Tibial nerve (tissue), 4 donors: ENCODE measurements around the gene INF2. TPM values are rescaled to one million over a fixed set of nuclear protein-coding genes. Genes with fewer than 3 reads are reported as not detected.

Source experiments
- DNase-seq, 2 donors: peaks; one replicate each; pipeline ENCODE4 v3.0.0-alpha.2; 2019; ENCODE audit warnings: low spot score in 2 of 2
- H3K27ac ChIP-seq, 4 donors: fragments of 200-600 bp; sonication (generic) in 3 of 4; one replicate each; pipeline ENCODE4 v1.5.1; 2017 to 2019; ENCODE audit warnings: mild to moderate bottlenecking in 1 of 4
- H3K27me3 ChIP-seq, 2 donors: fragments of 200-600 bp; sonication (generic) in 1 of 2; one replicate each; pipeline versions ENCODE4 v1.5.1 to v1.6.0; 2017 to 2019
- H3K36me3 ChIP-seq, 3 donors: fragments of 200-600 bp; sonication (generic); one replicate each; pipeline ENCODE4 v1.5.1; 2018 to 2019
- H3K4me1 ChIP-seq, 4 donors: fragments of 200-600 bp; sonication (generic) in 3 of 4; one replicate each; pipeline ENCODE4 v1.5.1; 2017 to 2019
- H3K4me3 ChIP-seq, 4 donors: fragments of 200-600 bp; sonication (generic) in 3 of 4; one replicate each; pipeline ENCODE4 v1.5.1; 2017 to 2019; ENCODE audit warnings: mild to moderate bottlenecking in 1 of 4, moderate library complexity in 1 of 4
- H3K9me3 ChIP-seq, 4 donors: fragments of 200-600 bp; sonication (generic) in 3 of 4; one replicate each; pipeline ENCODE4 v1.5.1; 2017 to 2019
- CTCF ChIP-seq, 5 experiments: fragments of 200-600 bp in 3 of 5; fragments of 450-650 bp in 2 of 5; sonication (generic) in 3 of 5; IDR thresholded peaks; one replicate each; pipeline ENCODE4 v1.5.1; 2016 to 2019; ENCODE audit warnings: antibody characterized with exemption in 5 of 5, mild to moderate bottlenecking in 3 of 5, moderate library complexity in 2 of 5
- EP300 ChIP-seq, 2 donors: sonication (generic); formaldehyde crosslinking; IDR thresholded peaks; one replicate each; pipeline ENCODE4 v1.6.1; 2017; ENCODE audit warnings: antibody characterized with exemption in 2 of 2, mild to moderate bottlenecking in 1 of 2
- POLR2A ChIP-seq, 2 donors: fragments of 450-650 bp; IDR thresholded peaks; one replicate each; pipeline ENCODE4 v1.6.1; 2017; ENCODE audit warnings: antibody characterized with exemption in 2 of 2, mild to moderate bottlenecking in 2 of 2, moderate library complexity in 2 of 2
- WGBS, 2 donors: methylation state at CpG; one replicate each; pipeline ENCODE4 v1.1.5; 2018; 5-methylcytosine and 5-hydroxymethylcytosine counted together
- total RNA-seq, 4 donors: library from RNA; depleted of rRNA; stranded (reverse); fragments of >200 nt; gene quantifications; one replicate each; pipeline ENCODE4 v1.1.0, GENCODE V29; 2016

Gene INF2
- total RNA-seq, 4 donors from 2014 or later = 217 to 256 (median 239) TPM

GRCh38 chr14:104709387-104710039, 20.1 kb downstream of the INF2 start:
- peaks cover 0 to 38% (median 11%) of the 10 kb centered on the region in 4 donors for H3K4me1 ChIP-seq
- H3K9me3 ChIP-seq = no peaks in the 10 kb centered on the region
- peak overlapping the region in 3 of 4 donors; percentile 45 to 78 (median 72) for H3K27ac ChIP-seq
- peaks cover 14 to 87% (median 35%) of the 10 kb centered on the region in 3 donors for H3K36me3 ChIP-seq
- no peaks in the 10 kb centered on the region for H3K27me3 ChIP-seq
- no peak for DNase-seq
- WGBS, 2 donors = 75 to 87% methylated on average over 11 to 13 of the region's 18 CpGs
- TF ChIP-seq EP300 (IDR thresholded peaks at IDR 0.05) = no peak
- no peak for TF ChIP-seq POLR2A (IDR thresholded peaks at IDR 0.05)
- TF ChIP-seq CTCF (IDR thresholded peaks at IDR 0.05) = no peak
- no peak overlapping the region for H3K4me3 ChIP-seq

- DNase-seq = no peak
Observed at GRCh38 chr14:104710071-104710735, 20.8 kb downstream of the INF2 start.

GRCh38 chr14:104712881-104713734, 23.7 kb downstream of the INF2 start:
- TF ChIP-seq POLR2A (IDR thresholded peaks at IDR 0.05) = no peak
- TF ChIP-seq EP300 (IDR thresholded peaks at IDR 0.05) = no peak
- no peak for TF ChIP-seq CTCF (IDR thresholded peaks at IDR 0.05)
- Histone ChIP-seq H3K9me3 (no peaks in the 10 kb centered on the region), H3K27me3 (no peaks in the 10 kb centered on the region), H3K36me3 (peaks cover 16 to 96% (median 40%) of the 10 kb centered on the region in 3 donors), H3K4me1 (peaks cover 0 to 16% (median 7%) of the 10 kb centered on the region in 4 donors), H3K27ac (peak overlapping the region in 2 of 4 donors; percentile 42 to 51), H3K4me3 (no peak overlapping the region)
- 83 to 86% methylated on average over 29 to 38 of the region's 40 CpGs for WGBS, 2 donors
- no peak for DNase-seq

More at GRCh38 chr14:104710071-104710735, 20.8 kb downstream of the INF2 start:
- 82 to 88% methylated on average over 25 to 30 of the region's 34 CpGs for WGBS, 2 donors
- H3K9me3 ChIP-seq = no peaks in the 10 kb centered on the region
- H3K4me3 ChIP-seq = no peak overlapping the region
- TF ChIP-seq POLR2A (IDR thresholded peaks at IDR 0.05) (no peak), EP300 (IDR thresholded peaks at IDR 0.05) (no peak), CTCF (IDR thresholded peaks at IDR 0.05) (no peak)
- peaks cover 0 to 38% (median 11%) of the 10 kb centered on the region in 4 donors for H3K4me1 ChIP-seq
- H3K27ac ChIP-seq = peak overlapping the region in 1 of 4 donors; percentile 72
- no peaks in the 10 kb centered on the region for H3K27me3 ChIP-seq
- H3K36me3 ChIP-seq = peaks cover 16 to 87% (median 41%) of the 10 kb centered on the region in 3 donors

GRCh38 chr14:104714066-104714465, 24.6 kb downstream of the INF2 start:
- H3K9me3 ChIP-seq = no peaks in the 10 kb centered on the region
- H3K27me3 ChIP-seq = no peaks in the 10 kb centered on the region
- DNase-seq = no peak
- H3K36me3 ChIP-seq = peaks cover 16 to 99% (median 40%) of the 10 kb centered on the region in 3 donors
- 84 to 88% methylated on average over 3 to 6 of the region's 16 CpGs for WGBS, 2 donors
- no peak overlapping the region for H3K4me3 ChIP-seq
- H3K4me1 ChIP-seq = peaks cover 0 to 10% (median 0%) of the 10 kb centered on the region in 4 donors
- H3K27ac ChIP-seq = peak overlapping the region in 2 of 4 donors; percentile 42 to 51
- TF ChIP-seq EP300 (IDR thresholded peaks at IDR 0.05) (no peak), CTCF (IDR thresholded peaks at IDR 0.05) (no peak), POLR2A (IDR thresholded peaks at IDR 0.05) (no peak)
